HepG2 (cell line): ENCODE measurements around the gene CFD. TPM values are rescaled to one million over a fixed set of nuclear protein-coding genes. Genes with fewer than 3 reads are reported as not detected.

Source experiments
- ATAC-seq: fragments of 200-7000 bp; cut with Tn5 transposase; 3 replicates; pipeline ENCODE4 v1.9.1; 2020; ENCODE audit warnings: mild to moderate bottlenecking, moderate library complexity
- BruUV-seq: library from RNA; stranded (reverse); fragments of 400-500 nt; replicated peaks from 2 replicates; lab custom pipeline; 2021; lab: Mats Ljungman, UMichigan
- CTCF ChIA-PET: fragments of 300-600 bp; formaldehyde crosslinking; extraction: SDS; loops from one replicate; lab custom pipeline; 2021; ENCODE audit warnings: low total read pairs, inconsistent platforms, low intra/inter-chr PET ratio; lab: Yijun Ruan, JAX
- POLR2A ChIA-PET: fragments of 350-600 bp; sonication (Branson Sonifier 250); formaldehyde crosslinking; loops from one replicate; lab custom pipeline; 2020; ENCODE audit warnings: antibody characterized with exemption, inconsistent platforms; lab: Yijun Ruan, JAX
- DNase-seq: peaks from one replicate; pipeline ENCODE4 v3.0.0-alpha.2; 2015; ENCODE audit warnings: low spot score
- FAIRE-seq: peaks from 3 replicates; lab custom pipeline; 2011; peaks lifted over from hg19 to GRCh38; lab: Jason Lieb, UNC
- H2AFZ ChIP-seq: one replicate; pipeline ENCODE4 v1.6.1; 2011; ENCODE audit warnings: low read length, inconsistent platforms
- H3K27ac ChIP-seq: fragments of 300-600 bp; 3 replicates; pipeline ENCODE4 v1.8.0; 2011; ENCODE audit warnings: mixed run types, mild to moderate bottlenecking, mixed read lengths, low read length, inconsistent platforms; ENCODE audit not compliant: insufficient read depth; ENCODE audit errors: extremely low read length
- H3K27me3 ChIP-seq, 2 experiments: fragments of 200-600 bp in 1 of 2; 2 replicates in 1 of 2; 3 replicates in 1 of 2; pipeline versions ENCODE4 v1.6.0 to v1.8.0; 2011; ENCODE audit warnings: low read length in 2 of 2, mild to moderate bottlenecking in 2 of 2, moderate library complexity in 2 of 2, inconsistent platforms in 1 of 2; ENCODE audit not compliant: insufficient read depth in 2 of 2, control insufficient read depth in 1 of 2
- H3K36me3 ChIP-seq, 2 experiments: fragments of 200-600 bp in 1 of 2; replicated peaks in 1 of 2; 2 replicates in 1 of 2; 3 replicates in 1 of 2; pipeline versions ENCODE4 v1.5.1 to v1.8.0; 2011; ENCODE audit warnings: low read length in 2 of 2, inconsistent platforms in 1 of 2; ENCODE audit not compliant: insufficient read depth in 2 of 2, control insufficient read depth in 1 of 2
- H3K4me1 ChIP-seq: 2 replicates; pipeline ENCODE4 v1.5.1; 2012; ENCODE audit warnings: low read length, inconsistent platforms; ENCODE audit not compliant: insufficient read depth
- H3K4me2 ChIP-seq: 2 replicates; pipeline ENCODE4 v1.6.0; 2011; ENCODE audit warnings: low read depth, low read length, inconsistent platforms
- H3K4me3 ChIP-seq, 3 experiments: fragments of 200-600 bp in 1 of 3; sonication (generic), shearing (Covaris generic) in 1 of 3; replicated peaks in 1 of 3; 2 replicates each; pipeline ENCODE4 v1.5.1; 2011 to 2016; ENCODE audit warnings: low read length in 3 of 3, inconsistent platforms in 2 of 3, low read depth in 2 of 3, mild to moderate bottlenecking in 2 of 3, control low read depth in 1 of 3, mixed read lengths in 1 of 3; ENCODE audit not compliant: insufficient read depth in 1 of 3
- H3K79me2 ChIP-seq: one replicate; pipeline ENCODE4 v1.6.1; 2011; ENCODE audit warnings: low read length, inconsistent platforms; ENCODE audit not compliant: insufficient read depth
- H3K9ac ChIP-seq: 2 replicates; pipeline ENCODE4 v1.6.0; 2011; ENCODE audit warnings: mild to moderate bottlenecking, low read depth, low read length, inconsistent platforms; ENCODE audit not compliant: insufficient read depth
- H3K9me3 ChIP-seq: 2 replicates; pipeline ENCODE4 v1.5.1; 2012; ENCODE audit warnings: mild to moderate bottlenecking, low read length
- H4K20me1 ChIP-seq: 2 replicates; pipeline ENCODE4 v1.6.0; 2011; ENCODE audit warnings: inconsistent platforms, mild to moderate bottlenecking, low read length, moderate library complexity; ENCODE audit not compliant: insufficient read depth
- ZNF704 ChIP-seq: sonication (generic); formaldehyde crosslinking; IDR thresholded peaks from 2 replicates; pipeline ENCODE4 v1.8.1; 2023; ENCODE audit warnings: mild to moderate bottlenecking, inconsistent platforms, moderate library complexity, missing genetic modification reagents, borderline replicate concordance
- ZNF740 ChIP-seq: sonication (generic); formaldehyde crosslinking; IDR thresholded peaks from 2 replicates; pipeline ENCODE4 v1.4.0; 2020; ENCODE audit warnings: missing genetic modification reagents
- WGBS: methylation state at CpG from one replicate; pipeline ENCODE4 v1.1.6; 2017; ENCODE audit warnings: low lambda C conversion rate; 5-methylcytosine and 5-hydroxymethylcytosine counted together
- in situ Hi-C: cut with HindIII; loops from 2 replicates; pipeline ENCODE4 v1.10.0; 2017; ENCODE audit warnings: low pct_unique_long_range_greater_than_20kb; ENCODE audit not compliant: extremely low pct_ligation_motif_present
- intact Hi-C: fragments of 100-400 bp; cut with micrococcal nuclease; formaldehyde crosslinking; loops from one replicate; pipeline ENCODE4 v1.10.0; 2022; ENCODE audit not compliant: unreplicated experiment
- polyA plus RNA-seq, 8 experiments: library from polyadenylated mRNA; depleted of rRNA in 3 of 8; stranded (reverse) in 7 of 8; unstranded in 1 of 8; fragments of >200 nt; fragmentation: Illumina TruSeq in 4 of 8; extraction: Trizol in 4 of 8; gene quantifications; 2 replicates each; pipeline versions ENCODE4 v1.2.1 to v1.2.3, GENCODE V29; 2011 to 2016; ENCODE audit warnings: low read depth in 4 of 8, missing spikeins in 1 of 8, mixed read lengths in 1 of 8; ENCODE audit not compliant: insufficient read depth in 1 of 8
- total RNA-seq, 5 experiments: library from RNA; depleted of rRNA; stranded (reverse); fragments of >200 nt; fragmentation: Illumina TruSeq; extraction: Trizol; gene quantifications; 2 replicates each; pipeline ENCODE4 v1.2.3, GENCODE V29; 2016; ENCODE audit warnings: low read depth in 1 of 5

The CFD gene
- total and polyA plus RNA-seq, 2 of the 13 experiments (the other 11 are each of a cell fraction or from before 2014, with no cell fraction given) = 2.3 to 4.6 TPM

GRCh38 chr19:888581-889385, 29.3 kb downstream of the CFD start:
- ChIA-PET POLR2A (no interaction called here), CTCF (no interaction called here)
- FAIRE-seq = no peak

More at GRCh38 chr19:888581-889385, 29.3 kb downstream of the CFD start:
- DNase-seq = no peak
- H3K36me3 ChIP-seq = peaks cover 16 to 33% of the 10 kb centered on the region in 2 experiments; a peak in 4 of 5 replicates
- no peaks in the 10 kb centered on the region for H3K27me3 ChIP-seq
- no peaks in the 10 kb centered on the region for H3K9me3 ChIP-seq
- BruUV-seq = no TSS peak
- intact Hi-C loops (no loop called here), in situ Hi-C loops (no loop called here)
- H3K27ac ChIP-seq = no peak overlapping the region
- no peak overlapping the region for H3K4me3 ChIP-seq
- TF ChIP-seq ZNF704 (CRISPR knock-in tag) = no peak
- 0 out of 2 replicates have a peak, but pooled peaks have one; percentile 38 for TF ChIP-seq ZNF740 (CRISPR knock-in tag)
- TF ChIP-seq, all 625 proteins: peak for 1
- Histone ChIP-seq H4K20me1 (no peaks in the 10 kb centered on the region; the same call in 1 of the 2 replicates), H3K79me2 (peaks cover 10% of the 10 kb centered on the region), H2AFZ (no peak overlapping the region), H3K4me1 (peaks cover 9% of the 10 kb centered on the region), H3K4me2 (no peak overlapping the region), H3K9ac (no peak overlapping the region)
- ATAC-seq = no peak
- WGBS = 98% methylated on average over 28 of the region's 30 CpGs
